Heart left ventricle (tissue), 16 donors: ENCODE results near the gene LPP. TPM values are rescaled to one million over a fixed set of nuclear protein-coding genes. Genes with fewer than 3 reads are reported as not detected.

Experiments
- ATAC-seq, 4 donors: fragments of 200-7000 bp; cut with Tn5 transposase; one replicate each; pipeline ENCODE4 v1.9.1; 2020 to 2022; ENCODE audit warnings: moderate library complexity in 4 of 4, mild to moderate bottlenecking in 3 of 4, moderate number of reproducible peaks in 1 of 4
- DNase-seq, 5 donors: peaks; one replicate each; pipeline ENCODE4 v3.0.0-alpha.2; 2020
- H3K27ac ChIP-seq, 12 donors: fragments of 200-600 bp; sonication (generic) in 4 of 12; one replicate each; pipeline versions ENCODE4 v1.5.0 to v1.8.0; 2016 to 2022; ENCODE audit warnings: mild to moderate bottlenecking in 2 of 12
- H3K27me3 ChIP-seq, 9 donors: fragments of 200-600 bp; sonication (generic) in 2 of 9; one replicate each; pipeline versions ENCODE4 v1.5.1 to v1.8.0; 2016 to 2022; ENCODE audit warnings: mild to moderate bottlenecking in 3 of 9
- H3K36me3 ChIP-seq, 9 donors: fragments of 200-600 bp; sonication (generic) in 2 of 9; one replicate each; pipeline versions ENCODE4 v1.5.0 to v1.8.0; 2018 to 2022; ENCODE audit warnings: mild to moderate bottlenecking in 2 of 9
- H3K4me1 ChIP-seq, 12 donors: fragments of 200-600 bp; sonication (generic) in 4 of 12; one replicate each; pipeline versions ENCODE4 v1.5.0 to v1.8.0; 2016 to 2022; ENCODE audit warnings: mild to moderate bottlenecking in 3 of 12
- H3K4me3 ChIP-seq, 12 donors: fragments of 200-600 bp; sonication (generic) in 4 of 12; one replicate each; pipeline versions ENCODE4 v1.5.0 to v1.8.0; 2017 to 2022; ENCODE audit warnings: mild to moderate bottlenecking in 9 of 12, moderate library complexity in 4 of 12
- H3K9me3 ChIP-seq, 12 donors: fragments of 200-600 bp; sonication (generic) in 4 of 12; one replicate each; pipeline versions ENCODE4 v1.5.0 to v1.8.0; 2016 to 2022; ENCODE audit warnings: mild to moderate bottlenecking in 1 of 12
- POLR2A ChIP-seq, 2 donors: fragments of 450-650 bp; IDR thresholded peaks; one replicate each; pipeline ENCODE4 v1.6.1; 2017; ENCODE audit warnings: antibody characterized with exemption in 2 of 2, mild to moderate bottlenecking in 2 of 2, moderate library complexity in 2 of 2
- WGBS, 4 donors: extraction: QIAGEN DNeasy Blood & Tissue Kit in 2 of 4; methylation state at CpG; one replicate each; pipeline versions ENCODE4 v1.1.5 to v1.1.7; 2013 to 2018; 5-methylcytosine and 5-hydroxymethylcytosine counted together
- intact Hi-C, 10 donors: fragments of 100-400 bp; cut with DNase I; formaldehyde crosslinking; loops; one replicate each; pipeline versions ENCODE4 v1.11.1 to v1.14.2; 2022
- polyA plus RNA-seq, 2 donors: library from polyadenylated mRNA; stranded (reverse); fragments of 200-250 nt; gene quantifications; one replicate each; pipeline ENCODE4 v1.2.3, GENCODE V29; 2013
- total RNA-seq, 9 donors: library from RNA; depleted of rRNA in 2 of 9; stranded (reverse); fragments of >200 nt in 2 of 9; fragmentation: NEBNext Ultra II Directional in 3 of 9; extraction: Animal tissue kit (Norgen Biotek cat#: 25700) in 3 of 9; gene quantifications; one replicate each; pipeline versions ENCODE4 v1.1.0 to v1.2.4, GENCODE V29; 2016 to 2023
- TF ChIP-seq, protein P1 (sequence below), 12 donors: fragments of 200-600 bp; sonication (generic) in 4 of 12; IDR thresholded peaks; one replicate each; pipeline versions ENCODE4 v1.5.0 to v1.8.0; 2018 to 2022; ENCODE audit warnings: antibody characterized with exemption in 12 of 12, mild to moderate bottlenecking in 5 of 12
- donor health status: ischemic (EF 13 %, LVEDD 7.1; RV severe dilation, severe dysfunction).
- donor health status: healthy with polysubstance abuse.
- donor health status: DM: no; HTN: yes; CAD: no.
- donor health status: DM: no; HTN: no; CAD: no.
- donor health status: ischemic (EF 25% LVEDD 6.9; RV normal size, moderate dysfunction).
- donor health status: ischemic (EF 25% LVEDD 5.7; RV mildly dilated, moderate dysfunction).
- donor health status: healthy.
- donor health status: DM: yes; HTN: yes; CAD: no.
- donor health status: ischemic (EF 35%, LVEDD 5.7; RV mildly dilated, moderate dysfunction).
- donor health status: nonischemic (EF 11% LVEDD 7.7; RV severe dilation, severe dysfunction).
- donor health status: DM: yes; HTN: yes; CAD: no.
- donor health status: PGD.
- donor health status: ischemic (EF 29% LVEDD 5.4; RV normal size, mild dysfunction).
- donor health status: nonischemic (EF 23%, LVEDD 6.1; RV moderate dilation, normal function).

Gene LPP
- total and polyA plus RNA-seq, 11 donors, result 9.2 to 178 (median 100) TPM

- peaks cover 0 to 13% (median 0%) of the 10 kb centered on the region in 12 donors for H3K9me3 ChIP-seq
- H3K4me1 ChIP-seq, result peaks cover 0 to 53% (median 21%) of the 10 kb centered on the region in 12 donors
- intact Hi-C loops, result no loop called here
- 95 to 98% (median 96%) methylated on average over 3 of the region's 3 CpGs for WGBS, 4 donors
- H3K4me3 ChIP-seq, result no peak overlapping the region
- ATAC-seq (no peak), DNase-seq (no peak)
- H3K36me3 ChIP-seq, result no peaks in the 10 kb centered on the region
- H3K27me3 ChIP-seq, result no peaks in the 10 kb centered on the region
- TF ChIP-seq POLR2A (IDR thresholded peaks at IDR 0.05), result no peak
- TF ChIP-seq, protein P1, sequence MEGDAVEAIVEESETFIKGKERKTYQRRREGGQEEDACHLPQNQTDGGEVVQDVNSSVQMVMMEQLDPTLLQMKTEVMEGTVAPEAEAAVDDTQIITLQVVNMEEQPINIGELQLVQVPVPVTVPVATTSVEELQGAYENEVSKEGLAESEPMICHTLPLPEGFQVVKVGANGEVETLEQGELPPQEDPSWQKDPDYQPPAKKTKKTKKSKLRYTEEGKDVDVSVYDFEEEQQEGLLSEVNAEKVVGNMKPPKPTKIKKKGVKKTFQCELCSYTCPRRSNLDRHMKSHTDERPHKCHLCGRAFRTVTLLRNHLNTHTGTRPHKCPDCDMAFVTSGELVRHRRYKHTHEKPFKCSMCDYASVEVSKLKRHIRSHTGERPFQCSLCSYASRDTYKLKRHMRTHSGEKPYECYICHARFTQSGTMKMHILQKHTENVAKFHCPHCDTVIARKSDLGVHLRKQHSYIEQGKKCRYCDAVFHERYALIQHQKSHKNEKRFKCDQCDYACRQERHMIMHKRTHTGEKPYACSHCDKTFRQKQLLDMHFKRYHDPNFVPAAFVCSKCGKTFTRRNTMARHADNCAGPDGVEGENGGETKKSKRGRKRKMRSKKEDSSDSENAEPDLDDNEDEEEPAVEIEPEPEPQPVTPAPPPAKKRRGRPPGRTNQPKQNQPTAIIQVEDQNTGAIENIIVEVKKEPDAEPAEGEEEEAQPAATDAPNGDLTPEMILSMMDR (IDR thresholded peaks at IDR 0.05), result no peak
- no peak overlapping the region for H3K27ac ChIP-seq
These were observed 181.7 kb downstream of the LPP start for GRCh38 chr3:188335656-188336055.

- TF ChIP-seq, protein P1 (IDR thresholded peaks at IDR 0.05), result no peak
- TF ChIP-seq POLR2A (IDR thresholded peaks at IDR 0.05), result no peak
- Histone ChIP-seq H3K27me3 (no peaks in the 10 kb centered on the region), H3K9me3 (peaks cover 0 to 13% (median 0%) of the 10 kb centered on the region in 12 donors), H3K4me1 (peaks cover 0 to 53% (median 22%) of the 10 kb centered on the region in 12 donors), H3K4me3 (no peak overlapping the region), H3K27ac (peak overlapping the region in 1 of 12 donors; percentile 33), H3K36me3 (no peaks in the 10 kb centered on the region)
- intact Hi-C loops, result no loop called here
- DNase-seq (no peak), ATAC-seq (peak in 1 of 4 donors; percentile 31)
These were observed 182.2 kb downstream of the LPP start for GRCh38 chr3:188336178-188336577.

DNA sequence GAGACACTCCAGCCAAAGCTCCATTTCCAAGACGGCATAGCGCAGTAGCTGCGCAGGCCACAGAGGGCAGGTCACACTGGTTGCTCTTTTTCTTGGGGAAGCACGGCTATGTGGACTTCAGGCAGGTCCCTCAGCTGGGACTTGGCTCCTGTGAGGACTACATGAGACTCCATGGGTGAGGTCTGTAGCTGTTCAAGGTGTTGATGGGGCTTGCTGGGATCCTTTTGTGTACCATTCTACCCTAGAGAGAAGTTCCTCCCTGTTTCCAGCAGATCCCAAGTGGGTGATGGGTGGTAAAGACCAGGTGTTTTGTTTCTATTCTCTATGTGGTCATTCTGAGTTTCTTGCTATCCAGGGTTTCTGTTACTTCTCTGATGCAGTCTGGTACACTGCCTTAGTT is 183.3 kb downstream of the LPP start:
- intact Hi-C loops, result no loop called here
- Histone ChIP-seq H3K9me3 (peaks cover 0 to 13% (median 0%) of the 10 kb centered on the region in 12 donors), H3K27ac (peak overlapping the region in 2 of 12 donors; percentile 33 to 39), H3K27me3 (no peaks in the 10 kb centered on the region), H3K36me3 (no peaks in the 10 kb centered on the region), H3K4me3 (no peak overlapping the region), H3K4me1 (peaks cover 0 to 47% (median 18%) of the 10 kb centered on the region in 12 donors)
- peak in 2 of 4 donors; percentile 8 to 33 for ATAC-seq
- 97 to 100% (median 98%) methylated on average over 3 to 4 of the region's 4 CpGs for WGBS, 4 donors
- no peak for TF ChIP-seq POLR2A (IDR thresholded peaks at IDR 0.05)
- TF ChIP-seq, protein P1 (IDR thresholded peaks at IDR 0.05), result no peak
- no peak for DNase-seq

DNA sequence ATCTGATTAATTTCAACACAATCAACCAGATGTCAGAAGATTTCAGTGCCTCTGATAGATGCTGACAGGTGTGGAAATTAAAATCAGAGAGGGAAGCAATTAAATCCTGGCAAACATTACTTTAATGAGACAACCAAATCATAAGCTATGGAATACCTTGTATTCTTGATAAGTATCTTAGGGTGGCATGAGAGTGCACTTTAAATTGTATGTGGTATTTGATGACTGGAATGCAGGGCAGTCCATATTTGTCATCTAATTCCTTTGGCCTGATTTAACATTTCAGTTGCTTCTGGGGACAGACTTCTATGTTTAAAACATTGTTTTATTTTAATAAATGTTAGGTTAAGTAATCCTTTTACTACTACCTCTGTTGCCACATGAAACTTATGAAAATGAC is 184.1 kb downstream of the LPP start:
- TF ChIP-seq, protein P1 (IDR thresholded peaks at IDR 0.05), result no peak
- TF ChIP-seq POLR2A (IDR thresholded peaks at IDR 0.05), result no peak
- Histone ChIP-seq H3K4me1 (peaks cover 0 to 47% (median 20%) of the 10 kb centered on the region in 12 donors), H3K27me3 (no peaks in the 10 kb centered on the region), H3K36me3 (no peaks in the 10 kb centered on the region), H3K27ac (peak overlapping the region in 3 of 12 donors; percentile 2 to 39 (median 31)), H3K9me3 (peaks cover 0 to 13% (median 0%) of the 10 kb centered on the region in 12 donors), H3K4me3 (no peak overlapping the region)
- DNase-seq (no peak), ATAC-seq (no peak)
- intact Hi-C loops, result no loop called here
